Fibroblast of lung (primary cell): ENCODE results near the gene SLC5A10.

ENCODE experiments used
- EZH2 ChIP-seq: IDR thresholded peaks from 2 replicates; pipeline ENCODE4 v1.5.1; 2012; ENCODE audit warnings: low read length, control low read depth, mild to moderate bottlenecking; ENCODE audit errors: missing control alignments
- TF ChIP-seq, protein P1 (sequence below), 2 donors: IDR thresholded peaks in 1 of 2; conservative IDR thresholded peaks in 1 of 2; 1 replicate in 1 of 2; 2 replicates in 1 of 2; pipeline ENCODE4 v1.5.1; 2011 to 2012; ENCODE audit warnings: low read length in 2 of 2, control low read depth in 1 of 2, inconsistent platforms in 1 of 2, low read depth in 1 of 2, mild to moderate bottlenecking in 1 of 2

- no peak for TF ChIP-seq EZH2
- TF ChIP-seq, protein P1, sequence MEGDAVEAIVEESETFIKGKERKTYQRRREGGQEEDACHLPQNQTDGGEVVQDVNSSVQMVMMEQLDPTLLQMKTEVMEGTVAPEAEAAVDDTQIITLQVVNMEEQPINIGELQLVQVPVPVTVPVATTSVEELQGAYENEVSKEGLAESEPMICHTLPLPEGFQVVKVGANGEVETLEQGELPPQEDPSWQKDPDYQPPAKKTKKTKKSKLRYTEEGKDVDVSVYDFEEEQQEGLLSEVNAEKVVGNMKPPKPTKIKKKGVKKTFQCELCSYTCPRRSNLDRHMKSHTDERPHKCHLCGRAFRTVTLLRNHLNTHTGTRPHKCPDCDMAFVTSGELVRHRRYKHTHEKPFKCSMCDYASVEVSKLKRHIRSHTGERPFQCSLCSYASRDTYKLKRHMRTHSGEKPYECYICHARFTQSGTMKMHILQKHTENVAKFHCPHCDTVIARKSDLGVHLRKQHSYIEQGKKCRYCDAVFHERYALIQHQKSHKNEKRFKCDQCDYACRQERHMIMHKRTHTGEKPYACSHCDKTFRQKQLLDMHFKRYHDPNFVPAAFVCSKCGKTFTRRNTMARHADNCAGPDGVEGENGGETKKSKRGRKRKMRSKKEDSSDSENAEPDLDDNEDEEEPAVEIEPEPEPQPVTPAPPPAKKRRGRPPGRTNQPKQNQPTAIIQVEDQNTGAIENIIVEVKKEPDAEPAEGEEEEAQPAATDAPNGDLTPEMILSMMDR (conservative IDR thresholded peaks at IDR 0.05 in 1 of 2, IDR thresholded peaks at IDR 0.05 in 1 of 2; ENCODE audit: low read depth in 1 of 2, low read length in 2 of 2) = no peak
Observed at GRCh38 chr17:18997650-18998196, 45.8 kb downstream of the SLC5A10 start.
